Measurements from ENCODE around the gene CD81.

The CD81 gene

DNA sequence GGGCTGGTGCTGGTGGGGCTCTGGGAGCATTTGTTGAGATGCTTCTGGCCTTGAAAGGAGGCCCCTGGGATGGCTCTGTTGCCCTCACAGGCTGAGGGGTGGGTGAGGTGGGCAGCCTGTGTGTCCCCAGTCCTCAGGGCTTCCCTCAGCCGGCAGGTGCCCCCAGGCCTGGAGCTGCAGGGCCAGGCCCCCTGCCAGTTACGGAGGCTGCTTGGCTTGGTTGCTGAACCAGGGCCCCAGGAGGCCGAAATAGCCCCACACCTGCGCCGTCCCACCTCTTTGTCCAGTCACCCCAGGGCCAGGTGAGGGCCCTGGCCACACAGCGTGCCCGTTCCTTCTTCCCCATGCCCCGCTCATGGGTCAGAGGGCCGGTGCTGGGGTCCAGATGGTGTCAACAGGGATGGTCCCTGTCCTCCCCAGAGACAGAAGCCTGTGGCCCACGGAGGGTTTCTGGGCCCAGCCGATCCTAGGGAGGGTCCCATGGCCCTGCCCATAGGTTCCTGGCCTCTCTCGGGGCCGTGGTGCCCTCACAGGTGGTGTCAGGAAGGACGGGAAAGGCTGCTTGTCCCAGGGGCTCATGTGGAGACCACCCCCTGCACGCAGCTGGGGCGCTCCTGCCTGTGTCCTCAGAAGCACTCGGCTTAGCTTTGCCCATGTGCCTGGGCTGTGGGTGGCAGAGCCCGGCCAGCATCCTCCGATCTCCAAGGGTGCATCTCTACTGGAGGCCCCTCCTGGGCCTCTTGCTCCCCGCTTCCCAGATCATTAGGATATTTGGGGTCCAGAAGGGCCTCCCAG is 14.3 kb downstream of the CD81 start:
- no peak for DNase-seq

DNA sequence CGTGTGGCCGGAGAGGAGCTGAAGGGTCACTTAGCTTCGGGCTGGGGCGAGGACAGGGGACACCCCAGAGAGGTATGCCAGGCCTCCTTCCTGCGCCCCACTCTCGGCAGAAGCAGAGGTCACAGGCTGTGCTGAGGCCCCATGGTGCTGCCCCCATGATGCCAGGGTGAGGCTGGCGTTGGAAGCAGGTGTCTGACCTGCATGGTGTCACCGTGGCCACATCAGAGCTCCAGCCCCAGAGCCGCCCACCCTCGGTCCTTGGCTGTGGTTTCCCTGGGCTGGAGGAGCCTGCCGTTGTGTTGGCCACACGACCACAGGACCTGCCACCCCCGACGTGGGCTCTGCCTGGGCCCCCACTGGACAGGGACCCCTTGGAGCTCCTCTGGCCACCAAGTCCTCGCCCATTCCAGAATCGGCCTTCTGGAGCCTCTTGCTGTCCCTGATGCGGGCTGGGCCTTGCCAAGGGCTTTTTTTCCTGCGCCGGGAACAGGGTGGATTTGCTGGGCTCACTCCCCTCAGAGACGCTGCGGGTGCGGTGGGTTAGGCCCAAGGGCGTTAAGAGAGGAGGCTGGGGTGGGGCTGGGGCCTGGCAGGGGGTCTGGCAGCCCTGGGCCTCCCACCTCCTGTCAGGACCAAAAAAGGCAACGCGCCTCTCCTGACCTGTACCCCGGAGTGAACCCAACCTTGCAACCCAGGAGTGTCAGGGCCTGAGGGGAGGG is 15.3 kb downstream of the CD81 start:
- DNase-seq: no peak

DNA sequence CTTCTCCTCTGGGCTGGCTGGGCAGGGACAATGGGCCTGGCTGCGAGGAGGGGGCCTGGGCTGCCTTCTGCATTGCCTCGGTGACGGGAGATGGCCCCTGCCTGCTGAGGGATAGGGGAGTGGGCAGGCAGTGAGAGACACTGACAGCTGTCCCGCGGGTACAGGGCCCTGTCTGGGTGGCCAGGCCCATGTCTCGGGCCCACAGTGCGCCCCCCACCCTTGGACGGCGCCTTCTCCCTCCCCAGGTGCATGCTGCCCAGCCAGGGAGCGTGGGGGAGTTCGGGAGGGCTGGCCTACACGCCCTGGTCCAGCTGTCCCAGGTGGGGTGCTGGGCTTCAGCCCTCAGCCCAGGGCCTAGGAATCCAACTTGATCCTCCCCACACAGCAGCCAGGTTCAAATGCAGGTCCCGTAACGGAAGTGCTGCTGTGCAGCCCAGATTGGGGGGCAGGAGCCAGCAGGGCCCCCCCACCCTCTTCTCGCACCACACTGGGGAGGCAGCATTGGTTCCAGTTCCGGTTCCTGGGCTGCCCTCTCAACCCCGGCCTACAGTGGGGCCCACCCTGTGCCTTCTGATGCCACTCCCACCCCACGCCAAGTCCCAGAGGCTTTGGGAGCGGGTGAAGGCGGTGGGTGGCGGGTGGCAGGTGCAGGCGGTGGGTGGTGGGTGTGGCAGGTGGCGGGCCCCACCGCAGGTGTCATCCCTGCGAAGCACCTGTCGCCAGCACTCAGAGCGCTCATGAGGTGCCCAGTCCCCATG is 16.2 kb downstream of the CD81 start:
- DNase-seq: no peak

DNA sequence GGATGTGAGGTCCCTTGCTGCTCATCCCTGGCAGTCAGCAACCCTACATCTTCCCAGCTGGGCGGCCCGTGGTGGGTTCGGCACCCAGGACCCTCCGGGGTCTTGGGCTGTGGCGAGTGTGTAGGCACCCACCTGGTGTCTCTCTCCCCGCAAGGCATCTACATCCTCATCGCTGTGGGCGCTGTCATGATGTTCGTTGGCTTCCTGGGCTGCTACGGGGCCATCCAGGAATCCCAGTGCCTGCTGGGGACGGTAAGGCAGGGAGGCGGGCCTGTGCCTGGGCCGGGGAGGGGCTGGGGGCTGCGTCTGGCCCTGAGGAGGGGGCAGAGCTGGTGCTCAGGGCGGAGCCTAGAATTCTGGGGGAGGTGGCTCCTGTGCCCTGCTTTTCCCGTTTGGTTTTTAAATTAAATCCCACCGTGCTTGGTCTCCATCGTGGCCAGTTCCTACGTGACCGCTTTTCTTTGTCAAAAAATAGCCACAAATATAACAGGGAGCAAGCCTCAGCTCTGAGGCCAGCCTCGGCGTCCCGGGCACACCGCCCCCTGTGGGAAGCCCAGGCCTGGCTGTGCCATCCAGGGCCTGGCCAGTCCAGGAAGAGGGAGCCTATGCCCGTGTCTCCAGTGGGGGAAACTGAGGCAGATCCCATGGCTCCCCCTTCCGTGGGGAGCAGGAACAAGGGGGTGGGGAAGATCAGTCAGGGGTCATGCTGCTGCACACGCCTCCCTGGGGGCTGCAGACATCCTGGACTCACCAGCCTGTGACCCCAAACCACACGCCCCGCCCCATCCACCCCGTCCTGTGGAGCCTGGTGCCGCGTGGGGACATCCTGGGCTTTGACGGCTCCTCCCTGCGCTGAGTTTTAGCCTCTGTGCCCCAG is 17.1 kb downstream of the CD81 start:
- no peak for DNase-seq

DNA sequence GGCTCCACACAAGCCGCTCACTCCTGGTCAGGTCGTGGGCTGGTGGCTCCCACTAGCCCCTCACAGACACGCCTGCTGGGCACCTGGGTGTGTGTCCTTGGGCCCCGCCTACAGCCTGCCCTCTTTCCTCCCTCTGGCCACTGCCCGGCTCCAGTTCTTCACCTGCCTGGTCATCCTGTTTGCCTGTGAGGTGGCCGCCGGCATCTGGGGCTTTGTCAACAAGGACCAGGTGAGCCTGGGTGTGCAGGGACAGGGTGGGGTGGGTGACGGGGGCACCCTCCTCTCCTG is 17.7 kb downstream of the CD81 start:
- DNase-seq: no peak

DNA sequence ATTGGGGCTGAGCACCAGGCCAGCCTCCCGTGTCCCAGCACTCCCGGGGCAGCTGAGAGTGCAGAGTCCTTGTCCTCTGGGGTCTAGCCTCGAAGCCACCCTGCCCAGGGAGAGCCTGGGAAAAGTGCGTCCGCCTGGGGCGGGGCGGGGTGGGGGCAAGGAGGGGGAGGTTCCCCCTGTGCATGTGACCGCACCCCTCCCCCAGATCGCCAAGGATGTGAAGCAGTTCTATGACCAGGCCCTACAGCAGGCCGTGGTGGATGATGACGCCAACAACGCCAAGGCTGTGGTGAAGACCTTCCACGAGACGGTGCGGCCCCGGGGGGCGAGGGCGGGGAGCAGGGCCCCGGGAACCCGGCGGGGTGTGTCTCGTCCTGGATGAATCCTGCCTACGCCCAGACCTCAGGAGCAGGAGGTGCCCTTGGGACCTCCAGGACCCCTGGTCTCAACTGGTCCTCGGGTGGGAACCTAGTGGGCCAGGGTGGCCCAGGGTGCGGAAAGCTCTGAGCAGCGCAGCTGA is 18.2 kb downstream of the CD81 start:
- no peak for DNase-seq

DNA sequence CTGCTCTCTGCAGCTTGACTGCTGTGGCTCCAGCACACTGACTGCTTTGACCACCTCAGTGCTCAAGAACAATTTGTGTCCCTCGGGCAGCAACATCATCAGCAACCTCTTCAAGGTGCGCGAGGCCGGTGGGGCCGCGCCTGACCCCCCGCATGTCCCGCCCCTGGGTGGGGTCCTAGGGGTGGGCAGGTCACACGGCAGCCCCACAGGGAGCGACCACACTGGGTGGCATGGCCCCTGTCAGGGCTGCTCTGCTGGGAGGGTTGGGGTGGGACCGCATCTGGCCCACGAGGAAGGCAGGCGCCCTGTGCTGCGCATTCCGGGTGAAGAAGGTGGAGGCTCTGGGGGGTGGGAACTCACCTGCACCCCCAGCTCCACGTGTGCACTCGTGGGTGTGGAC is 18.7 kb downstream of the CD81 start:
- no peak for DNase-seq

DNA sequence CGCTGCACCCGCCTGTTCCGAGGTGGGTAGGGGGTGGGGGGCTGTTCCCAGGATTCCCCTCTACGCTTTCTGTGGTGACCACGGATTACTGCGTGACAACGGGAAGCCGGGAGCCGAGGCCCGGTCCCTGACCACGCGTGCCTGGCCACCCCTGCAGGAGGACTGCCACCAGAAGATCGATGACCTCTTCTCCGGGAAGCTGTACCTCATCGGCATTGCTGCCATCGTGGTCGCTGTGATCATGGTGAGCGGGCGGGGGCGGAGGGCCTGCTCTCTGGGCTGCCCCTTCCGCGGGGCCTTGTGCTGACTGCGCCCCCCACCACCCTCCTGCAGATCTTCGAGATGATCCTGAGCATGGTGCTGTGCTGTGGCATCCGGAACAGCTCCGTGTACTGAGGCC is 19.4 kb downstream of the CD81 start:
- no peak for DNase-seq

DNA sequence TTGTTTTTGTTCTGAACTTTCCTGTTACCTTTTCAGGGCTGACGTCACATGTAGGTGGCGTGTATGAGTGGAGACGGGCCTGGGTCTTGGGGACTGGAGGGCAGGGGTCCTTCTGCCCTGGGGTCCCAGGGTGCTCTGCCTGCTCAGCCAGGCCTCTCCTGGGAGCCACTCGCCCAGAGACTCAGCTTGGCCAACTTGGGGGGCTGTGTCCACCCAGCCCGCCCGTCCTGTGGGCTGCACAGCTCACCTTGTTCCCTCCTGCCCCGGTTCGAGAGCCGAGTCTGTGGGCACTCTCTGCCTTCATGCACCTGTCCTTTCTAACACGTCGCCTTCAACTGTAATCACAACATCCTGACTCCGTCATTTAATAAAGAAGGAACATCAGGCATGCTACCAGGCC is 19.9 kb downstream of the CD81 start:
- no peak for DNase-seq

DNA sequence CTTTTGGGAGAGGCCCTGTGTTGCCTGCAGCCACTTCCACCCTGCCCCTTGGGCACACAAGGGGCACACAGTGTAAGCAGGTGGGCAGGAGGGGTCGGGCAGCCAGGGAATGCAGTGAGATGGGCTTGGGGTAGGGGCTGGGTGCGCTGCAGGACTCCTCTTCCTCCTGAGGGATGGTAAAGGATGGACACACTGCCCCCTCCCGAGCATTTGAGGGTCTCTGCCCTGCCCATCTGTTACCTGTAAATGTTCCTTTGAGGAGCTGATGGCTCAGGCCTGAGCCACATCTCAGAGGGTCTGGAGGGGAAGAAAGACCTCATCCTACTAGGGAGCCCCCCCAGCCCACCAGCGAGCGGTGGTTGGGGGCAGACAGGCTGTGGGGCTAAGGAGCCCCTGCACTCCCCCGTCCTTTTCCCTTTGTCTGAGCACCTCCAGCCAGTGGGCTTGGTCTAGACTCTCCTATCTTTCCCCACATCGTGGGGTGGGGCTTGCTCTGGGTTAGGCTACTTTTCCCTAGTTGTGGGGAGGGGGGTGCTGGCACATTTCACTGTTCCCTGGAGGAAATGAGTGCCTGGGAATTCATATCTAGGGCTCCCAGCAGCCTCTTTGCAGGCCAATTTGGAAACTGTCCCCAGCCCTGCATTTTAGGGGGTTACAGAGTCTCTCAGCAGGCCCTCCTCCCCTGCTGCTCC is 21.7 kb downstream of the CD81 start:
- no peak for DNase-seq

DNA sequence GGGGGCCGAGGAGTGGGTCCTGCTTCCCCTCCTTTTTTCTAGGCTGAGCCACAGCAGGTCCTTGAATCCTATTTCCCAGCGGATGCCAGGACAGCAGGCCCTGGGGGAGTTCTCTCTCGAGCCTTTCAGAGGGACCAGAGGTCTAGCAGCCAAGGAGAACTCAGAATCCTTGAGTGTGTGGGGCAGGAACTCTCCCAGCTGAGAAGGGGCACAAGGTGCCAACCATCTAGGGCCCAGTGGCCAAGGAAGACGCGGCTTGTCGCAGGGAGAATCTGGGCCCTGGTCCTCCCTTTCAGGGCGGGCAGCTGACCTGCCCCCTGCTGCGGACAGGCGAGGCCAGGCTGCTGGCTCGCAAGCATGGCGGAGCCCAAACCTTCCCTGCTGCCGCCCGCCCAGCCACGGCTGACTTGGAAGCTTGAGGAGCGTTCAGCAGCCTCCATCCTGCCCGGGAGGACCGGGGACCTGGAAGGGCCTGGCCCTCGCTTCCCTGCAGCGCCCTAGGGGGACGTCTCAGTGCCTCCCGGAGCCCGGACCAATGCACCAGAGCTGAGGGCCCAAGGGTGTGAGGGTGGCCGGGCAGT is 22.5 kb downstream of the CD81 start:
- no peak for DNase-seq

DNA sequence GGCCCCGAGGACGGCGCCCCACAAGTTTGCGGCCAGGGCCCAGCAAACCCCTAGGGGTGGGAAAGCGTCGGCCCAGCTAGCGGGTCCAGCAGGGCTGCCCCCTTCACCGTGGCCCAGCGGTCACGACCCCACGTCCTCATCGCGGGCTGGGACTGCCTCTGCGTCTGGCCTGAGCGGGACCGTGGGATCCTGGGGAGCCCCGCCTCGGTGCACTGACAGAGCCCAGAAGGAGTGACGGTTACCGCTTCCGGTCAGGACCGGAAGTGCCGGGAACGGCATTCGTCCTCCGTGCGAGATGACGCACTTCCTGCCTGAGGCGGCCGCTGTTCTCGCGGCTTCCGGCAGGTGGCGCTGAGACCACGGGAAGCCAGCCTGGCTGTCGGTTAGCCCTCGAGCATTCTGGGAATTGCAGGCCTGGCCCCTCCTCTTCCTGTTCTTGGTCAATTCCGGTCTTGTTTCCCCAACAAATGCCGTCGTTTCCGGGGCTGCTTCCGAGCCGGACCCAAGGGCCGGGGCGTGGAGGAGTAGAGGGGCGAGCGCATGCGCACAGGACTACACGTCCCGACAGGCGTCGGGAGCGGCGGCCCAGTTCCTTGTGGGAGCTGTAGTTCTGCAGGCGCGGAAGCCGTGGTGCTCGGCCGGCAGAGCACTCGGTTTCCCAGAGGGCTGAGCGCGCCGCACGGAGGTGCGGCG is 23.1 kb downstream of the CD81 start, which contains the start of gene TSSC4:
Gene TSSC4, plus strand, starts transcription at position 682 of the 693 bp plus-strand sequence. CDS start 1,884 bp downstream, outside the sequence.
- peak; percentile 100 for DNase-seq

DNA sequence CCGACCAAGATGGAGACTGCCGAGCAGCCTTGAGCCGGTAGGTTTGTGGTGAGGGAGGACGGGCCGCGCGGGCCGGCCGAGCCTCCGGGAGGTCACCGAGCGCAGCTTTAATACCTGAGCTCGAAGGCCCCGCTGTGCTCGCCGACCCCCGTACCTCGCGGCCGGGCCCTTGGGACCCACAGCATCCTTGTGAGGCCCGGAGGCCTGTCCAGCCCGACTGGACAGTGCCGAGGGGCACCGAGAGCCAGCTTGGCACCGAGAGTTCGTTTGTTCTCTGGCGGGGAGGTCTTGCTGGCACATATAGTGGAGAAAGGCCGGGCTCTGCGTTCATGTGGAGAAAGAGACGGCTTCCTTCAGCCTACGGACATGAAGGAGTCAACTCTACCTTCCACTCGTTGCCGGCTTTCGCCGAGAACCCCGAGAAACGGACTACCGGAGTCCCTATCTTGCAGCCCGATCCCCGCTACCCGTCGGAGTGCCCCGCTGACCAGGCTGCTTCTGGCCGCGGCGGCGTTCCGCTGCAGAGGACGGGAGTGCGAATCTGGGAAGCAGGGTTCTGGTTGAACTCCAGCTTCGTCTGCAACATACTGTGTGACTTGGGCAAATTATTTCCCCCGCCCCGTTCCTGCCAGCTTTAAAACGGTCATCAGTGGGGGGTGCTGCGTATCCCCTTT is 23.8 kb downstream of the CD81 start:
- DNase-seq: no peak

DNA sequence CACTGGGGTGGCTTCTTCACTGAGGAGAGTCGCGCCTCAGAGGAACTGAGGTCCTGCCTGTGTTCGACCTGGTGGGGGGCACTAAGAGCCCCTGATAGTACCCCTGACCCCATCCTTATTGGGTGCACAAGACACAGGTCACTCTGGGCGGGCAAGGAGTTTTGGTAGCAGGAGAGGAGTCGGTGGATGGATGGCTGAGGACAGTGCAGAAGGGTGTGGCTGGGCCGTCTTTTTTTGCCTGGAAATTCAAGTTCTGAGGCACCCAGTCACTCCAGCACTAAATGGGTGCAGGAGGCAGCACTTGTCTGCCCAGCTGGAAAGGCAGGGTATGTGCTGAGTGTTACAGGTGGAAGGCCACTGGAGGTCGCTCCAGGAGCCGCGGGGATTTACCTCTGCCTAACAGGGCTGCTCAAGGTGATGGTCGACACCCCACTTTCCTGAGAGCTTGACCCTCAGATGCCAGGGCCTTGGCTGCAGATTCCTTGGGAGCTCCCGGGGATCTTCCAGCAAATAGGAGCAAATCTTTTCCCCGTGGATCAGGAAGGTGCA is 24.4 kb downstream of the CD81 start:
- DNase-seq: no peak

DNA sequence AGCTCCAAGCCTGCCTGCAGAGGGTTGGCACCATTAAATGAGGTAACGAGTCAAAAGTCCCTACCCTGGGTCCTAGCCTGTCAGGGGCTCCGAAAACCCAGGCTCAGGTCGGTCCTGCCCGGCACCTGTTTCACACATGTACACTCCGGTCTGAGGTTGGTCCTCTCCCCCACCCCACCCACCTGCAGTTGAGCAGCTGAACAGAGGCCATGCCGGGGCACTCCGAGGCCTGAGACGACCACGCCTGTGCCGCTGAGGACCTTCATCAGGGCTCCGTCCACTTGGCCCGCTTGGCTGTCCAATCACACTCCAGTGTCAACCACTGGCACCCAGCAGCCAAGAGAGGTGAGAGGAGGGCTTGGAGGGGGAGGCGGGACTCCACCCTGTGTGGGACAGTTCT is 25.0 kb downstream of the CD81 start:
- no peak for DNase-seq

DNA sequence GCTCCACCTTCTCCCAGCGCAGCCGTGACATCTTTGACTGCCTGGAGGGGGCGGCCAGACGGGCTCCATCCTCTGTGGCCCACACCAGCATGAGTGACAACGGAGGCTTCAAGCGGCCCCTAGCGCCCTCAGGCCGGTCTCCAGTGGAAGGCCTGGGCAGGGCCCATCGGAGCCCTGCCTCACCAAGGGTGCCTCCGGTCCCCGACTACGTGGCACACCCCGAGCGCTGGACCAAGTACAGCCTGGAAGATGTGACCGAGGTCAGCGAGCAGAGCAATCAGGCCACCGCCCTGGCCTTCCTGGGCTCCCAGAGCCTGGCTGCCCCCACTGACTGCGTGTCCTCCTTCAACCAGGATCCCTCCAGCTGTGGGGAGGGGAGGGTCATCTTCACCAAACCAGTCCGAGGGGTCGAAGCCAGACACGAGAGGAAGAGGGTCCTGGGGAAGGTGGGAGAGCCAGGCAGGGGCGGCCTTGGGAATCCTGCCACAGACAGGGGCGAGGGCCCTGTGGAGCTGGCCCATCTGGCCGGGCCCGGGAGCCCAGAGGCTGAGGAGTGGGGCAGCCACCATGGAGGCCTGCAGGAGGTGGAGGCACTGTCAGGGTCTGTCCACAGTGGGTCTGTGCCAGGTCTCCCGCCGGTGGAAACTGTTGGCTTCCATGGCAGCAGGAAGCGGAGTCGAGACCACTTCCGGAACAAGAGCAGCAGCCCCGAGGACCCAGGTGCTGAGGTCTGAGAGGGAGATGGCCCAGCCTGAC is 26.0 kb downstream of the CD81 start:
- no peak for DNase-seq

DNA sequence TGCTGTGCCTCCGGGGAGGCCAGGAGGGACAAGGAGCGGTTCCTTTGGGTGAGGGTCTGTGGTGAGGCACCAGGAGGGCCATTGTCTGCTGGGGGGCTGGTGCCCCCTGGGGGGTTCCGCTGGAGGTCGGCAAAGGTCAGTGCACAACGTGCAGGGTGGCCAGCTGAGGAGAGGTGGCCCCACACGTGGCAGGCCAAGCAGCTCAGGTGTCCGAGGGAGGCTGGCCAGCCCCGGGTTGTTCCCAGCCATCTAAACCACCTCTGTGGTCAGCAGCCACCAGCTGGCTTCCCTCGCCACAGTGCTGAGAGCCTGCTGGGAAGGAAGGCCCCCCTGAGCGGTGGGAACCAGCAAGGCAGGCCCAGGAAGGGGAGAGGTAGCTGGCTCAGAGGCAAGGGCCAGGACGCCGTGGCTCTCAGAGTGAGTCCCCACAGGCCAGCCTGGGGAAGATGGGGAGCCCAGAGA is 27.7 kb downstream of the CD81 start:
- no peak for DNase-seq

DNA sequence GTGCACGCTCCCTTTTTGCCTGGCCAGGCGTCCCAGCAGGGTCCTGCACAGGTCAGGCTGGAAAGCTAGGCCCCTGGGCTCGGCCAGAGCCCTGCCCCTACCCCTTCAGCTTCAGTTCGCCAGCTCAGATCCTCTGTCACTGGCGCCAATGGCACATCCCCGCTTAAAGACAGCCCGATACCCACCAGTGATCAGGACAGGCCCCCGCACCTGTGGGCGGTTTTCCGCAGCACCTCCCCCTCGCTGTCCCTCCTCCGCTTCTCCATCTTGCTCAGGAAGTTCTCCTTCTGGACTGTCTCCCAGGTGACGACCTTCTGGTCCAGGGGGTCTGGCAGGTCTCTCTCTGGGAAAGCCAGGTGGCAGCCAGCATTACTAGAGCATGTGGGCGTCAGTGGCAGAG is 29.3 kb downstream of the CD81 start:
- no peak for DNase-seq

DNA sequence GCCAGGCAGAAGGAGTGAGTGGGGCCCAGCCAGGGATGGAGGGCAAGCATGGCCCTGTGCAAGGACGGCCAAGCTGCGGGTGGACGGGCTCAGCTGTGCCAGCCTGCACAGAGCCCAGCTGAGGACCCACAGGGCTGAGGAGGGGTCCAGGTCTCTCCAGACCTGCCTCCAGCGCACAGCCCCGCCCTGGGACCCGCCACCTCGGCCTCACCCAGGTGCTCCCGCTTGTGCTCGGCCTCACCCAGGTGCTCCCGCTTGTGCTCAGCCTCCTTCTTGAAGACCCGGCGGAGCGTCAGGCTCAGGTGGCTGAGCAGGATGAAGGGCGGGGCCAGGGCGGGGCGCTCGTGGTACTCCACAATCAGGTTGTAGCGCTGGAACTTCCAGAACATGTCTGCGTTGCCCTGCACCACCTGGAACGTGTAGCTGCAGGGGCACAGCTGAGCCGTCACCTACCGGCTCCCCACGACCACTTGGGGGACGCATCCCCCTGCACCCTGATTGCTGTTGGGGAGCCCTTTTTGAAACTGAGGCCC is 29.8 kb downstream of the CD81 start:
- no peak for DNase-seq
